Lung (tissue), 12 donors: Measurements from ENCODE around the gene TMEM63A. TPM values are rescaled to one million over a fixed set of nuclear protein-coding genes. Genes with fewer than 3 reads are reported as not detected.

Source experiments
- ATAC-seq: fragments of 200-7000 bp; cut with Tn5 transposase; one replicate; pipeline ENCODE4 v1.9.1; 2020; ENCODE audit warnings: moderate number of reproducible peaks; ENCODE audit not compliant: insufficient read depth, low FRiP score
- DNase-seq, 3 donors: peaks; one replicate each; pipeline ENCODE4 v3.0.0-alpha.2; 2013 to 2017
- H3K27ac ChIP-seq, 2 donors: one replicate each; pipeline ENCODE4 v1.5.1; 2013; ENCODE audit warnings: mild to moderate bottlenecking in 2 of 2, moderate library complexity in 2 of 2, control low read depth in 1 of 2, inconsistent platforms in 1 of 2, low read depth in 1 of 2, low read length in 1 of 2
- H3K27me3 ChIP-seq, 3 donors: one replicate each; pipeline ENCODE4 v1.5.1; 2013; ENCODE audit warnings: low read length in 2 of 3; ENCODE audit not compliant: control insufficient read depth in 3 of 3, insufficient read depth in 3 of 3
- H3K36me3 ChIP-seq, 4 donors: one replicate each; pipeline ENCODE4 v1.5.1; 2013; ENCODE audit warnings: low read length in 4 of 4, mild to moderate bottlenecking in 1 of 4, moderate library complexity in 1 of 4; ENCODE audit not compliant: control insufficient read depth in 4 of 4, insufficient read depth in 4 of 4
- H3K4me1 ChIP-seq, 5 donors: one replicate each; pipeline ENCODE4 v1.5.1; 2013; ENCODE audit warnings: low read length in 5 of 5, mild to moderate bottlenecking in 2 of 5, moderate library complexity in 1 of 5; ENCODE audit not compliant: control insufficient read depth in 5 of 5, insufficient read depth in 5 of 5
- H3K4me3 ChIP-seq: one replicate; pipeline ENCODE4 v1.5.1; 2013; ENCODE audit warnings: mild to moderate bottlenecking, control low read depth, moderate library complexity
- H3K9ac ChIP-seq, 2 donors: one replicate each; pipeline ENCODE4 v1.5.1; 2013; ENCODE audit warnings: low read length in 2 of 2, control low read depth in 1 of 2; ENCODE audit not compliant: insufficient read depth in 1 of 2
- H3K9me3 ChIP-seq, 4 donors: one replicate each; pipeline ENCODE4 v1.5.1; 2013; ENCODE audit warnings: low read length in 3 of 4, mild to moderate bottlenecking in 1 of 4, moderate library complexity in 1 of 4; ENCODE audit not compliant: control insufficient read depth in 4 of 4, insufficient read depth in 3 of 4
- CTCF ChIP-seq: IDR thresholded peaks from 2 replicates; pipeline ENCODE4 v1.5.1; 2012; ENCODE audit warnings: mild to moderate bottlenecking; ENCODE audit errors: control extremely low read depth, extremely low read depth
- WGBS, 2 donors: extraction: QIAGEN DNeasy Blood & Tissue Kit; methylation state at CpG; one replicate each; pipeline ENCODE4 v1.1.7; 2013; 5-methylcytosine and 5-hydroxymethylcytosine counted together
- polyA plus RNA-seq, 2 donors: library from polyadenylated mRNA; stranded (reverse); fragments of 200-250 nt; gene quantifications; one replicate each; pipeline ENCODE4 v1.2.1, GENCODE V29; 2013
- total RNA-seq, 2 donors: library from RNA; depleted of rRNA in 1 of 2; stranded (reverse); fragments of >200 nt in 1 of 2; gene quantifications; one replicate each; pipeline ENCODE4 v1.2.1, GENCODE V29; 2014 to 2021
- donor health status: control.
- donor health status: control.
- donor health status: Bipolar disorder and iron deficiency.
- donor health status: healthy.
- donor health status: DM: yes; HTN: yes; CAD: no.

The TMEM63A gene
- total and polyA plus RNA-seq, 4 donors = 26.1 to 108 (median 73.1) TPM

GRCh38 chr1:225818229-225818628, 64.0 kb downstream of the TMEM63A start:
- WGBS, 2 donors = 79 to 84% methylated on average over 7 of the region's 7 CpGs
- Histone ChIP-seq H3K27me3 (no peaks in the 10 kb centered on the region), H3K9me3 (no peaks in the 10 kb centered on the region), H3K27ac (peak overlapping the region in 1 of 2 donors; percentile 50), H3K4me1 (peaks cover 19 to 76% (median 48%) of the 10 kb centered on the region in 5 donors), H3K36me3 (peaks cover 0 to 25% (median 2%) of the 10 kb centered on the region in 4 donors), H3K4me3 (no peak overlapping the region), H3K9ac (peak overlapping the region in 1 of 2 donors; percentile 11)
- no peak for TF ChIP-seq CTCF
- DNase-seq (no peak), ATAC-seq (no peak)

GRCh38 chr1:225817611-225818061, 64.5 kb downstream of the TMEM63A start:
- WGBS, 2 donors = 32 to 49% methylated on average over 8 of the region's 8 CpGs
- Histone ChIP-seq H3K9me3 (no peaks in the 10 kb centered on the region), H3K27me3 (no peaks in the 10 kb centered on the region), H3K4me3 (no peak overlapping the region), H3K36me3 (peaks cover 0 to 22% (median 3%) of the 10 kb centered on the region in 4 donors), H3K9ac (peak overlapping the region in 1 of 2 donors; percentile 57), H3K4me1 (peaks cover 19 to 82% (median 54%) of the 10 kb centered on the region in 5 donors), H3K27ac (peak overlapping the region; percentile 77 to 94)
- TF ChIP-seq CTCF = no peak
- DNase-seq = peak in 2 of 3 donors; percentile 48 to 64
- peak; percentile 69 for ATAC-seq

- H3K4me3 ChIP-seq = no peak overlapping the region
- 54 to 74% methylated on average over 17 of the region's 17 CpGs for WGBS, 2 donors
- DNase-seq = peak; percentile 87 to 95 (median 93)
These were observed 65.3 kb downstream of the TMEM63A start for GRCh38 chr1:225816643-225817538.

More at GRCh38 chr1:225816643-225817538, 65.3 kb downstream of the TMEM63A start:
- peaks cover 19 to 84% (median 56%) of the 10 kb centered on the region in 5 donors for H3K4me1 ChIP-seq
- peaks cover 0 to 14% (median 4%) of the 10 kb centered on the region in 4 donors for H3K36me3 ChIP-seq
- no peaks in the 10 kb centered on the region for H3K9me3 ChIP-seq
- TF ChIP-seq CTCF = no peak
- H3K9ac ChIP-seq = peak overlapping the region; percentile 16 to 61
- H3K27me3 ChIP-seq = no peaks in the 10 kb centered on the region
- ATAC-seq = peak; percentile 2
- H3K27ac ChIP-seq = peak overlapping the region; percentile 77 to 94
